NB4 (cell line): ENCODE data around the gene STXBP3.

Experiments
- MYC ChIP-seq: IDR thresholded peaks from 2 replicates; pipeline ENCODE4 v1.6.1; 2011; ENCODE audit warnings: low read depth, low read length
- POLR2A ChIP-seq: IDR thresholded peaks from 2 replicates; pipeline ENCODE4 v1.6.1; 2011; ENCODE audit warnings: mild to moderate bottlenecking; ENCODE audit not compliant: insufficient read length; ENCODE audit errors: extremely low read depth
- TF ChIP-seq, protein P1 (sequence below): IDR thresholded peaks from one replicate; pipeline ENCODE4 v1.5.1; 2012; ENCODE audit warnings: low read depth, low read length
- TF ChIP-seq, protein P2 (sequence below): IDR thresholded peaks from 2 replicates; pipeline ENCODE4 v1.6.1; 2011; ENCODE audit warnings: low read depth, low read length

DNA sequence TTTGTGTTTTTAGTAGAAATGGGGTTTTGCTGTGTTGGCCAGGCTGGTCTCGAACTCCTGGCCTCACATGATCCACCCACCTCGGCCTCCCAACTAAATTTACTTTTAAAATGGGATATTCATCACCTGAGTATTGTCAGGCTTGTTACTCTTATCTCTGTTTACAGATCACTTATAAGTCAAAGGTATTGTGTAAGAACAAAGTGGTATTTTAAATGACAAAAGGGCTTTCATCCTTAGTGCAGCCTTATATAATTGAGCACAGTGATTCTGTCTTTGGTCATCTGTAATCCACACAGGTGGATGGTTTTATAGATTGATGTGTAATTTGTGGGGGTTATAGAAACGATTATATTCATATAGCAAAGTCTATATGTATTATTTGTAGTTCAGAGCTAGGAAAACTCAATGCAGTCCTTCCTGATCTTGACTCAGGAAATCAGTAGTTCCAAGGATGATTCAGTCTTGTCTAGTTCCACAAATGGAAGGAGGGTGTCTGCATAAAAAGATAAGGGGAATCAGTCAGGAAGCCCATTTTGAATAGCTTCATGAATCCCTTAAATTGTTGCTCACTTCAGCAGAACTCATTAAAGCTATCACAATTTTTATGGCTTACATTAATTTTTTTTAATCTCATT, 34.6 kb downstream of the STXBP3 start:
- TF ChIP-seq, protein P1, sequence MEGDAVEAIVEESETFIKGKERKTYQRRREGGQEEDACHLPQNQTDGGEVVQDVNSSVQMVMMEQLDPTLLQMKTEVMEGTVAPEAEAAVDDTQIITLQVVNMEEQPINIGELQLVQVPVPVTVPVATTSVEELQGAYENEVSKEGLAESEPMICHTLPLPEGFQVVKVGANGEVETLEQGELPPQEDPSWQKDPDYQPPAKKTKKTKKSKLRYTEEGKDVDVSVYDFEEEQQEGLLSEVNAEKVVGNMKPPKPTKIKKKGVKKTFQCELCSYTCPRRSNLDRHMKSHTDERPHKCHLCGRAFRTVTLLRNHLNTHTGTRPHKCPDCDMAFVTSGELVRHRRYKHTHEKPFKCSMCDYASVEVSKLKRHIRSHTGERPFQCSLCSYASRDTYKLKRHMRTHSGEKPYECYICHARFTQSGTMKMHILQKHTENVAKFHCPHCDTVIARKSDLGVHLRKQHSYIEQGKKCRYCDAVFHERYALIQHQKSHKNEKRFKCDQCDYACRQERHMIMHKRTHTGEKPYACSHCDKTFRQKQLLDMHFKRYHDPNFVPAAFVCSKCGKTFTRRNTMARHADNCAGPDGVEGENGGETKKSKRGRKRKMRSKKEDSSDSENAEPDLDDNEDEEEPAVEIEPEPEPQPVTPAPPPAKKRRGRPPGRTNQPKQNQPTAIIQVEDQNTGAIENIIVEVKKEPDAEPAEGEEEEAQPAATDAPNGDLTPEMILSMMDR: no peak
- TF ChIP-seq MYC: no peak
- no peak for TF ChIP-seq POLR2A
- TF ChIP-seq, protein P2, sequence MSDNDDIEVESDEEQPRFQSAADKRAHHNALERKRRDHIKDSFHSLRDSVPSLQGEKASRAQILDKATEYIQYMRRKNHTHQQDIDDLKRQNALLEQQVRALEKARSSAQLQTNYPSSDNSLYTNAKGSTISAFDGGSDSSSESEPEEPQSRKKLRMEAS: no peak
